Left lung (tissue), 14 donors: ENCODE results near the gene SPNS1. TPM values are rescaled to one million over a fixed set of nuclear protein-coding genes. Genes with fewer than 3 reads are reported as not detected.
A peak's percentile ranks its signal among the peaks of the same experiment; 100 is the strongest.
"Not testable (repeated sequence)": the region's sequence is repeated elsewhere in the genome, so short reads cannot be mapped to it uniquely, and the experiment has no call there.

Experiments
- ATAC-seq: fragments of 200-7000 bp; cut with Tn5 transposase; one replicate; pipeline ENCODE4 v1.9.1; 2020; ENCODE audit warnings: moderate library complexity
- DNase-seq, 4 donors: peaks; one replicate each; pipeline ENCODE4 v3.0.0-alpha.2; 2013 to 2020
- H3K27ac ChIP-seq, 2 donors: fragments of 200-600 bp; sonication (generic) in 1 of 2; one replicate each; pipeline versions ENCODE4 v1.5.0 to v1.8.0; 2020 to 2021
- H3K27me3 ChIP-seq, 2 donors: fragments of 200-600 bp; sonication (generic) in 1 of 2; one replicate each; pipeline versions ENCODE4 v1.5.0 to v1.8.0; 2020 to 2021
- H3K36me3 ChIP-seq, 2 donors: fragments of 200-600 bp; sonication (generic) in 1 of 2; one replicate each; pipeline versions ENCODE4 v1.5.0 to v1.8.0; 2020 to 2021
- H3K4me1 ChIP-seq, 2 donors: fragments of 200-600 bp; one replicate each; pipeline ENCODE4 v1.8.0; 2021
- H3K4me3 ChIP-seq, 2 donors: fragments of 200-600 bp; sonication (generic) in 1 of 2; one replicate each; pipeline versions ENCODE4 v1.5.0 to v1.8.0; 2020 to 2021; ENCODE audit warnings: mild to moderate bottlenecking in 1 of 2
- H3K9me3 ChIP-seq, 2 donors: fragments of 200-600 bp; sonication (generic) in 1 of 2; one replicate each; pipeline versions ENCODE4 v1.5.0 to v1.8.0; 2020 to 2021
- intact Hi-C, 2 donors: fragments of 100-400 bp; cut with DNase I; formaldehyde crosslinking; loops; one replicate each; pipeline versions ENCODE4 v1.11.2 to v1.14.2; 2022
- long read RNA-seq, 12 donors: library from polyadenylated mRNA in 2 of 12; unstranded in 2 of 12; transcript quantifications; one replicate each; pipeline ENCODE4 v2.0.0 and lab custom pipeline, GENCODE V29; 2019 to 2026
- polyA plus RNA-seq, 6 donors: library from polyadenylated mRNA; unstranded; fragments of 120-200 nt; gene quantifications; one replicate each; pipeline ENCODE4 v1.2.1, GENCODE V29; 2013; ENCODE audit not compliant: insufficient read length in 6 of 6
- total RNA-seq, 2 donors: library from RNA; stranded (reverse); fragmentation: NEBNext Ultra II Directional; extraction: Animal tissue kit (Norgen Biotek cat#: 25700); gene quantifications; one replicate each; pipeline ENCODE4 v1.2.1, GENCODE V29; 2021
- TF ChIP-seq, protein P1 (sequence below), 2 donors: fragments of 200-600 bp; sonication (generic) in 1 of 2; IDR thresholded peaks; one replicate each; pipeline versions ENCODE4 v1.5.0 to v1.8.0; 2021; ENCODE audit warnings: antibody characterized with exemption in 2 of 2
- donor health status: DM: no; HTN: yes; CAD: no.
- donor health status: DM: no; HTN: no; CAD: no.

The SPNS1 gene, protein sequence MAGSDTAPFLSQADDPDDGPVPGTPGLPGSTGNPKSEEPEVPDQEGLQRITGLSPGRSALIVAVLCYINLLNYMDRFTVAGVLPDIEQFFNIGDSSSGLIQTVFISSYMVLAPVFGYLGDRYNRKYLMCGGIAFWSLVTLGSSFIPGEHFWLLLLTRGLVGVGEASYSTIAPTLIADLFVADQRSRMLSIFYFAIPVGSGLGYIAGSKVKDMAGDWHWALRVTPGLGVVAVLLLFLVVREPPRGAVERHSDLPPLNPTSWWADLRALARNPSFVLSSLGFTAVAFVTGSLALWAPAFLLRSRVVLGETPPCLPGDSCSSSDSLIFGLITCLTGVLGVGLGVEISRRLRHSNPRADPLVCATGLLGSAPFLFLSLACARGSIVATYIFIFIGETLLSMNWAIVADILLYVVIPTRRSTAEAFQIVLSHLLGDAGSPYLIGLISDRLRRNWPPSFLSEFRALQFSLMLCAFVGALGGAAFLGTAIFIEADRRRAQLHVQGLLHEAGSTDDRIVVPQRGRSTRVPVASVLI
- total RNA-seq (10 to 100 TPM; 52.8 to 61.5 TPM), polyA plus RNA-seq (10 to 100 TPM; 27.3 to 37.2 (median 29.9) TPM)
- long read RNA-seq, donor 1, transcript SPNS1-207 (13 exons, 1,979 nt): minor isoform, 5 of 39 reads
- long read RNA-seq, donor 1, transcript SPNS1-201 (12 exons, 2,208 nt): major isoform, 8 of 39 reads
- long read RNA-seq, donor 1, partial matches to known transcripts: 22 of 39 reads
- long read RNA-seq, donor 1, other reads (novel, unspliced or antisense): 0 of 39 reads
- long read RNA-seq, donor 2, transcript SPNS1-201 (12 exons, 2,208 nt): major isoform, 8 of 18 reads
- long read RNA-seq, donor 2, partial matches to known transcripts: 8 of 18 reads
- long read RNA-seq, donor 2, other reads (novel, unspliced or antisense): 0 of 18 reads
- long read RNA-seq, donor 3, partial matches to known transcripts: 0 of 7 reads
- long read RNA-seq, donor 3, other reads (novel, unspliced or antisense): 0 of 7 reads
- long read RNA-seq, donor 4, transcript SPNS1-201 (12 exons, 2,208 nt): major isoform, 30 of 53 reads
- long read RNA-seq, donor 4, partial matches to known transcripts: 6 of 53 reads
- long read RNA-seq, donor 4, other reads (novel, unspliced or antisense): 8 of 53 reads
- long read RNA-seq, donor 5, transcript SPNS1-201 (12 exons, 2,208 nt): major isoform, 7 of 23 reads
- long read RNA-seq, donor 5, partial matches to known transcripts: 13 of 23 reads
- long read RNA-seq, donor 5, other reads (novel, unspliced or antisense): 0 of 23 reads
- long read RNA-seq, donor 6, transcript SPNS1-201 (12 exons, 2,208 nt): major isoform, 7 of 11 reads
- long read RNA-seq, donor 6, partial matches to known transcripts: 0 of 11 reads
- long read RNA-seq, donor 6, other reads (novel, unspliced or antisense): 0 of 11 reads
- long read RNA-seq, donor 7, transcript SPNS1-201 (12 exons, 2,208 nt): major isoform, 7 of 18 reads
- long read RNA-seq, donor 7, partial matches to known transcripts: 9 of 18 reads
- long read RNA-seq, donor 7, other reads (novel, unspliced or antisense): 0 of 18 reads
- long read RNA-seq, donor 8, transcript SPNS1-201 (12 exons, 2,208 nt): major isoform, 11 of 35 reads
- long read RNA-seq, donor 8, partial matches to known transcripts: 20 of 35 reads
- long read RNA-seq, donor 8, other reads (novel, unspliced or antisense): 0 of 35 reads
- long read RNA-seq, donor 9, partial matches to known transcripts: 0 of 1 reads
- long read RNA-seq, donor 9, other reads (novel, unspliced or antisense): 0 of 1 reads
- long read RNA-seq, donor 10, transcript SPNS1-202 (13 exons, 2,102 nt): minor isoform, 5 of 94 reads
- long read RNA-seq, donor 10, transcript SPNS1-207 (13 exons, 1,979 nt): minor isoform, 9 of 94 reads
- long read RNA-seq, donor 10, transcript SPNS1-201 (12 exons, 2,208 nt): major isoform, 53 of 94 reads
- long read RNA-seq, donor 10, partial matches to known transcripts: 6 of 94 reads
- long read RNA-seq, donor 10, other reads (novel, unspliced or antisense): 19 of 94 reads
- long read RNA-seq, donor 11: 0 reads
- long read RNA-seq, donor 12, transcript SPNS1-201 (12 exons, 2,208 nt): major isoform, 6 of 16 reads
- long read RNA-seq, donor 12, partial matches to known transcripts: 9 of 16 reads
- long read RNA-seq, donor 12, other reads (novel, unspliced or antisense): 0 of 16 reads

DNA sequence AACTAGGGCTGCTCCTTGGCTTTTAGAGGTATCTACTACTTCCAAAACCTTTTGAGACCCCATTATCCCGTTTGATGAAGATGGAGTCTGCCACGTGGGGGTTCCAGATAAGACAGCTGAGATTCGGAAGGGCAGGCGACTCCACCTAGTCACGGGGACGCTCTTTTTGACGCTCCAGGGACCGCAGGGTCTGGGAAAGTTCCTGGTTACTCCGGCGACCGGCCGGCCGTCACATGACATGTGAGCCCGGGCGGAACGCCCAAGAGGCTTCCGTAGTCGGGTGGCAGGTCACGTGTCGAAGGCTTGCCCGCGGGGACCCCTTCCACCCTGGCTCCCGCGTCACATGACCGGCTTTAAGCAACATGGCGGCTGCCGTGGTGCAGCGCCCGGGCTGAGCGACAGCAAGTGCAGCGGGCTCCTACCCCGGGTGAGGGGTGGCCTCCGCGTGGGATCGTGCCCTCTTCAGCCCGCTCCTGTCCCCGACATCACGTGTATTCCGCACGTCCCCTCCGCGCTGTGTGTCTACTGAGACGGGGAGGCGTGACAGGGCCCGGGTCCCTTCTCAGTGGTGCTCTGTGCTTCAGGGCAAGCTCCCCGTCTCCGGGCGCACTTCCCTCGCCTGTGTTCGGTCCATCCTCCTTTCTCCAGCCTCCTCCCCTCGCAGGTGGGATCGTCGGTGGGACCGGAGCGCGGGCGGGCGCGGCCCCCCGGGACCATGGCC is at the start of gene SPNS1:
Gene SPNS1, plus strand, starts transcription at position 342 of the 721 bp plus-strand sequence. Its CDS starts 374 bp downstream, at position 716.
- peaks cover 11 to 42% of the 10 kb centered on the region in 2 donors for H3K4me1 ChIP-seq
- TF ChIP-seq, protein P1, sequence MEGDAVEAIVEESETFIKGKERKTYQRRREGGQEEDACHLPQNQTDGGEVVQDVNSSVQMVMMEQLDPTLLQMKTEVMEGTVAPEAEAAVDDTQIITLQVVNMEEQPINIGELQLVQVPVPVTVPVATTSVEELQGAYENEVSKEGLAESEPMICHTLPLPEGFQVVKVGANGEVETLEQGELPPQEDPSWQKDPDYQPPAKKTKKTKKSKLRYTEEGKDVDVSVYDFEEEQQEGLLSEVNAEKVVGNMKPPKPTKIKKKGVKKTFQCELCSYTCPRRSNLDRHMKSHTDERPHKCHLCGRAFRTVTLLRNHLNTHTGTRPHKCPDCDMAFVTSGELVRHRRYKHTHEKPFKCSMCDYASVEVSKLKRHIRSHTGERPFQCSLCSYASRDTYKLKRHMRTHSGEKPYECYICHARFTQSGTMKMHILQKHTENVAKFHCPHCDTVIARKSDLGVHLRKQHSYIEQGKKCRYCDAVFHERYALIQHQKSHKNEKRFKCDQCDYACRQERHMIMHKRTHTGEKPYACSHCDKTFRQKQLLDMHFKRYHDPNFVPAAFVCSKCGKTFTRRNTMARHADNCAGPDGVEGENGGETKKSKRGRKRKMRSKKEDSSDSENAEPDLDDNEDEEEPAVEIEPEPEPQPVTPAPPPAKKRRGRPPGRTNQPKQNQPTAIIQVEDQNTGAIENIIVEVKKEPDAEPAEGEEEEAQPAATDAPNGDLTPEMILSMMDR (IDR thresholded peaks at IDR 0.05): no peak
- H3K36me3 ChIP-seq: peaks cover 0 to 28% of the 10 kb centered on the region in 2 donors
- intact Hi-C loops: no loop called here
- H3K27me3 ChIP-seq: no peaks in the 10 kb centered on the region
- DNase-seq (peak; percentile 93 to 100 (median 98)), ATAC-seq (peak; percentile 95)
- H3K4me3 ChIP-seq: peak within 1 kb of the TSS; percentile 95 to 97
- peak within 1 kb of the TSS; percentile 82 to 86 for H3K27ac ChIP-seq
- no peaks in the 10 kb centered on the region for H3K9me3 ChIP-seq

DNA sequence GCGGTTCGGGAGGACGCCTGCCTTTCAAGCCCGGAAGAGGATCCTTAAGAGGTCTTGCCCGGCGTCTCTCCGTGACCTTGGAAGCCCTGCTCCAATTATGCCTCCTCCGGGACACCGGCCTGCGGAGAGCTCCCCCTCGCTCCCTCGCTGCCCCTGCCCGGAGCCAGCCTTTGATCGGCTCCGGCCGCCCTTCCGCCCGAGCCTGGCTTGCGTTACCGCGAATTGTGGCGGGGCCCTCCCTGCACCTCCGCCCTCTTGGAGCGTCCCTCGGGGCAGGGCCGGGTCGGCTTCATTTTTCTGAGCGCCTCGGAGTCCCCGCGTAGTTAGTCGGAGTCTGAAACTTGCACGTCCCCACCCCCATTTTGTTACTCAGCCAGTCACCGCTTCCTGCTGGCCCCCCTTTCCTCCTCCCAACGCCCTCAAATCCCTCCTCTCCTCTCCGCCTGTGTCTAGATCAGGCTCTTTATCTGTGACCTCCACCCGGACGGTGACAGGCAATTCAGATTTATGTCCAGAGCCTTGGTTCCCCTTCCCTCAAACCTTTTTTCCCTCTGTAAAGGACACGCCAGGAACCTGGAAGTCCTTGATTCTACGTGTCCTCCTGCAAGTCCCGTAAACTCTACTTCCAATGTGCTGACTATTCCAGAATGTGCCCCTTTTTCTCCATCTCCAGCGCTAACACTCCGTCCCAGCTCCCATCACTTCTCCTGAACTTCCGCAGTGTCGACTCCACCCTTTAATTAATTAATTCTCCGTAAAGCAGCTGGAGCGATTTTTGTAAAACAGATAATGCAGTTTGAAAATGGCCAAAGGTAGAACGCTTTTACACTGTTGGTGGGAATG is 49.0 kb upstream of the SPNS1 start:
- Histone ChIP-seq H3K27ac (peak overlapping the region; percentile 99), H3K4me3 (peak overlapping the region; percentile 75 to 76), H3K4me1 (peaks cover 0 to 11% of the 10 kb centered on the region in 2 donors), H3K9me3 (no peaks in the 10 kb centered on the region), H3K36me3 (peaks cover 0 to 7% of the 10 kb centered on the region in 2 donors), H3K27me3 (no peaks in the 10 kb centered on the region)
- TF ChIP-seq, protein P1 (IDR thresholded peaks at IDR 0.05): no peak
- peak; percentile 62 for ATAC-seq
- peak in 3 of 4 donors; percentile 77 to 84 (median 84) for DNase-seq
- intact Hi-C loops: no loop called here

DNA sequence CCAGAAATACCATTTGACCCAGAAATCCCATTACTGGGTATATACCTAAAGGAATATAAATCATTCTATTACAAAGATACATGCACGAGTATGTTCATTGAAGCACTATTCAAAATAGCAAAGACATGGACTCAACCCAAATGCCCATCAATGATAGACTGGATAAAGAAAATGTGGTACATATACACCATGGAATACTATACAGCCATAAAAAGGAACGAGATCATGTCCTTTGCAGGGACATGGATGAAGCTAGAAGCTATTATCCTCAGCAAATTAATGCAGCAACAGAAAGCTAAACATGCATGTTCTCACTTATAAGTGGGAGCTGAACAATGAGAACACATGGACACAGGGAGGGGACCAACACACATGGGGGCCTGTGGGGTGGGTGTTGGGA is 48.3 kb upstream of the SPNS1 start:
- ATAC-seq: not testable (repeated sequence)

DNA sequence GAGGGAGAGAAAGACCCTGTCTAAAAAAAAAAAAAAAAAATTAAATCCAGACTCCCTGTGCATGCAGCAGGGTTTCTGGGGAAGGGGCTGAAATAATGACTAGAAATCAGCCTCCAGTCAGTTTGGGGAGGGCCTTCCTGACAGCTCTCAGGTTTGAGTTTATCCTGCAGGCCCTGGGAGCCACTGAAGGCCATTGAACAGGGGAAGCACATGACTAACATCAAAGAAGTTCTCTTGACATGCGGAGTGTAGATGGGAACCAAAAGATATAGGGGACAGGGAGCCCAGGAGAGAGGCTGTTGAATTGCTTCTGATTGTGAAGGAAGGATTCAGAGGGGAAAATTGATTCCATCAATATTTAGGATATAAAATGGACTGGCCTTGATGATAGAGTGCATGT is 46.8 kb upstream of the SPNS1 start:
- Histone ChIP-seq H3K36me3 (no peaks in the 10 kb centered on the region), H3K27ac (no peak overlapping the region), H3K27me3 (no peaks in the 10 kb centered on the region), H3K9me3 (no peaks in the 10 kb centered on the region), H3K4me1 (peaks cover 0 to 11% of the 10 kb centered on the region in 2 donors), H3K4me3 (no peak overlapping the region)
- TF ChIP-seq, protein P1 (IDR thresholded peaks at IDR 0.05): no peak
- no peak for ATAC-seq
- intact Hi-C loops: no loop called here
- no peak for DNase-seq

More for the DNA sequence above, 48.3 kb upstream of the SPNS1 start:
- H3K36me3 ChIP-seq, H3K27me3 ChIP-seq, DNase-seq, H3K9me3 ChIP-seq, intact Hi-C loops: not testable (repeated sequence)
- H3K27ac ChIP-seq: peak overlapping the region; percentile 99
- H3K4me3 ChIP-seq: peak overlapping the region; percentile 75 to 76
- H3K4me1 ChIP-seq: peaks cover 0 to 11% of the 10 kb centered on the region in 2 donors
